BJ (cell line): ENCODE data around the gene ANO1. TPM values are rescaled to one million over a fixed set of nuclear protein-coding genes. Genes with fewer than 3 reads are reported as not detected.

Source experiments
- CTCF ChIA-PET: fragments of 350-600 bp; formaldehyde crosslinking; extraction: SDS; loops from one replicate; lab custom pipeline; 2021; ENCODE audit warnings: antibody characterized with exemption, inconsistent platforms; lab: Yijun Ruan, JAX
- POLR2A ChIA-PET: fragments of 300-600 bp; sonication (Branson Sonifier 250); formaldehyde crosslinking; extraction: SDS; loops from one replicate; lab custom pipeline; 2021; ENCODE audit warnings: antibody characterized with exemption; lab: Charles Lee
- DNase-seq: peaks from one replicate; pipeline ENCODE4 v3.0.0-alpha.2; 2011; ENCODE audit warnings: low read depth
- H3K27me3 ChIP-seq: 2 replicates; pipeline ENCODE4 v1.6.0; 2011; ENCODE audit warnings: low read length; ENCODE audit not compliant: control insufficient read depth, insufficient read depth
- H3K36me3 ChIP-seq: 2 replicates; pipeline ENCODE4 v1.5.1; 2011; ENCODE audit warnings: low read length; ENCODE audit not compliant: control insufficient read depth, insufficient read depth
- H3K4me3 ChIP-seq: 2 replicates; pipeline ENCODE4 v1.5.1; 2011; ENCODE audit warnings: low read depth, mild to moderate bottlenecking, control low read depth, low read length
- CTCF ChIP-seq: IDR thresholded peaks from 2 replicates; pipeline ENCODE4 v1.5.1; 2011; ENCODE audit warnings: low read depth, mild to moderate bottlenecking, control low read depth, inconsistent platforms, low read length, moderate library complexity; ENCODE audit not compliant: insufficient read depth
- polyA plus RNA-seq: library from polyadenylated mRNA; depleted of rRNA; stranded (reverse); fragments of >200 nt; gene quantifications from 2 replicates; pipeline ENCODE4 v1.2.3, GENCODE V29; 2011

ANO1 gene
- polyA plus RNA-seq, 1 experiment = 0.10 TPM

- DNase-seq = no peak
- no peaks in the 10 kb centered on the region for H3K36me3 ChIP-seq
- H3K27me3 ChIP-seq = peaks cover 7% of the 10 kb centered on the region
- ChIA-PET CTCF (interaction anchor here (0.6 kb wide), 1 partner anchor 14 kb away, joined by 4 read pairs; no protein-coding TSS in a partner anchor), POLR2A (no interaction called here)
- no peak for TF ChIP-seq CTCF
- no peak overlapping the region for H3K4me3 ChIP-seq
Measured at GRCh38 chr11:70113801-70114200, 35.7 kb downstream of the ANO1 start.

- no peak for TF ChIP-seq CTCF
- POLR2A ChIA-PET = no interaction called here
- H3K36me3 ChIP-seq = no peaks in the 10 kb centered on the region
- H3K4me3 ChIP-seq = no peak overlapping the region
- no peak for DNase-seq
- peaks cover 2% of the 10 kb centered on the region; the same call in 1 of the 2 replicates for H3K27me3 ChIP-seq
- CTCF ChIA-PET = no interaction called here
Measured at GRCh38 chr11:70115778-70116177, 37.7 kb downstream of the ANO1 start.

- CTCF ChIA-PET = no interaction called here
- no peak for DNase-seq
- Histone ChIP-seq H3K4me3 (no peak overlapping the region), H3K36me3 (no peaks in the 10 kb centered on the region), H3K27me3 (peaks cover 2% of the 10 kb centered on the region; the same call in 1 of the 2 replicates)
- TF ChIP-seq CTCF = no peak
- POLR2A ChIA-PET = no interaction called here
Measured at GRCh38 chr11:70116386-70117065, 38.4 kb downstream of the ANO1 start.

GRCh38 chr11:70117567-70118145 is 39.5 kb downstream of the ANO1 start:
- no peak for DNase-seq
- no peak for TF ChIP-seq CTCF
- no peak overlapping the region for H3K4me3 ChIP-seq
- POLR2A ChIA-PET = no interaction called here
- H3K36me3 ChIP-seq = no peaks in the 10 kb centered on the region
- peaks cover 2% of the 10 kb centered on the region; the same call in 1 of the 2 replicates for H3K27me3 ChIP-seq
- CTCF ChIA-PET = no interaction called here

GRCh38 chr11:70118642-70119041 is 40.5 kb downstream of the ANO1 start:
- ChIA-PET CTCF (no interaction called here), POLR2A (no interaction called here)
- TF ChIP-seq CTCF = no peak
- no peak for DNase-seq
- Histone ChIP-seq H3K4me3 (no peak overlapping the region), H3K36me3 (no peaks in the 10 kb centered on the region), H3K27me3 (peaks cover 2% of the 10 kb centered on the region; the same call in 1 of the 2 replicates)
